Thoracic aorta (tissue), 2 donors: ENCODE results near the gene LRRC8C. TPM values are rescaled to one million over a fixed set of nuclear protein-coding genes. Genes with fewer than 3 reads are reported as not detected.

Experiments
- ATAC-seq: fragments of 150-250 bp; one replicate; pipeline ENCODE4 v1.8.0; 2017; ENCODE audit warnings: low read depth; ENCODE audit not compliant: insufficient number of reproducible peaks, low FRiP score
- DNase-seq: peaks from one replicate; pipeline ENCODE4 v3.0.0-alpha.2; 2020; ENCODE audit warnings: low spot score
- H3K27ac ChIP-seq, 2 donors: fragments of 200-600 bp; sonication (generic); 1 replicate in 1 of 2; 2 replicates in 1 of 2; pipeline ENCODE4 v1.5.1; 2016; ENCODE audit warnings: mild to moderate bottlenecking in 2 of 2, moderate library complexity in 2 of 2
- H3K27me3 ChIP-seq: fragments of 200-600 bp; sonication (generic); replicated peaks from 2 replicates; pipeline ENCODE4 v1.6.0; 2016; ENCODE audit warnings: mild to moderate bottlenecking; ENCODE audit not compliant: insufficient read depth
- H3K36me3 ChIP-seq: fragments of 200-600 bp; sonication (generic); one replicate; pipeline ENCODE4 v1.5.1; 2016
- H3K4me1 ChIP-seq, 2 donors: fragments of 200-600 bp; sonication (generic); 1 replicate in 1 of 2; 2 replicates in 1 of 2; pipeline versions ENCODE4 v1.5.1 to v1.6.0; 2016; ENCODE audit warnings: low read depth in 2 of 2, mild to moderate bottlenecking in 1 of 2; ENCODE audit not compliant: control insufficient read depth in 1 of 2
- H3K4me3 ChIP-seq: fragments of 200-600 bp; sonication (generic); 2 replicates; pipeline ENCODE4 v1.5.1; 2016; ENCODE audit warnings: mild to moderate bottlenecking
- H3K9me3 ChIP-seq: fragments of 200-600 bp; sonication (generic); 2 replicates; pipeline ENCODE4 v1.5.1; 2016
- total RNA-seq, 2 donors: library from RNA; depleted of rRNA; stranded (reverse); fragments of >200 nt; gene quantifications; one replicate each; pipeline versions ENCODE4 v1.1.0 to v1.2.3, GENCODE V29; 2016
- TF ChIP-seq, protein P1 (sequence below): fragments of 200-600 bp; sonication (generic); IDR thresholded peaks from one replicate; pipeline ENCODE4 v1.5.1; 2019; ENCODE audit warnings: antibody characterized with exemption

LRRC8C gene
- total RNA-seq, 2 donors from 2014 or later = 11.6 to 15.2 TPM

GRCh38 chr1:89667691-89668090 is 34.8 kb downstream of the LRRC8C start:
- H3K27me3 ChIP-seq = no peaks in the 10 kb centered on the region
- H3K27ac ChIP-seq = no peak overlapping the region
- H3K4me1 ChIP-seq = peaks cover 19% of the 10 kb centered on the region in 2 donors
- H3K4me3 ChIP-seq = no peak overlapping the region
- DNase-seq (no peak), ATAC-seq (no peak)
- peaks cover 5% of the 10 kb centered on the region for H3K9me3 ChIP-seq
- no peaks in the 10 kb centered on the region for H3K36me3 ChIP-seq
- TF ChIP-seq, protein P1, sequence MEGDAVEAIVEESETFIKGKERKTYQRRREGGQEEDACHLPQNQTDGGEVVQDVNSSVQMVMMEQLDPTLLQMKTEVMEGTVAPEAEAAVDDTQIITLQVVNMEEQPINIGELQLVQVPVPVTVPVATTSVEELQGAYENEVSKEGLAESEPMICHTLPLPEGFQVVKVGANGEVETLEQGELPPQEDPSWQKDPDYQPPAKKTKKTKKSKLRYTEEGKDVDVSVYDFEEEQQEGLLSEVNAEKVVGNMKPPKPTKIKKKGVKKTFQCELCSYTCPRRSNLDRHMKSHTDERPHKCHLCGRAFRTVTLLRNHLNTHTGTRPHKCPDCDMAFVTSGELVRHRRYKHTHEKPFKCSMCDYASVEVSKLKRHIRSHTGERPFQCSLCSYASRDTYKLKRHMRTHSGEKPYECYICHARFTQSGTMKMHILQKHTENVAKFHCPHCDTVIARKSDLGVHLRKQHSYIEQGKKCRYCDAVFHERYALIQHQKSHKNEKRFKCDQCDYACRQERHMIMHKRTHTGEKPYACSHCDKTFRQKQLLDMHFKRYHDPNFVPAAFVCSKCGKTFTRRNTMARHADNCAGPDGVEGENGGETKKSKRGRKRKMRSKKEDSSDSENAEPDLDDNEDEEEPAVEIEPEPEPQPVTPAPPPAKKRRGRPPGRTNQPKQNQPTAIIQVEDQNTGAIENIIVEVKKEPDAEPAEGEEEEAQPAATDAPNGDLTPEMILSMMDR = no peak

DNA sequence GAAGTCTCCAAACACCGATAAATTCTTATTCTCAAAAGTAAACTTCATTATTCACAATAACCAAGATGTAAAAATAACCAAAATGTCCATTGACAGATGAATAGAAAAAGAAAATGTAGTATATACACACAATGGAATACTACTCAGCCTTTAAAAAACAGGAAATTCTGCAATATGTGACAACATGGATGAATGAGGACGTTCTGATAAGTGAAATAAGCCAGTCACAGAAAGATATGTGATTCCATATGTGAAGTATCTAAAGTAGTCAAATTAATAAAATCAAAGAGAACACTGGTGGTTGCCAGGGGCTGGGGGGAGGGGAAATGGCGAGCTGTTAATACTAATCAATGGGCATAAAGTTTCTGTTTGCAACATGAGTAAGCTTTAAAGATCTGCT is 36.0 kb downstream of the LRRC8C start:
- H3K27me3 ChIP-seq = no peaks in the 10 kb centered on the region
- ATAC-seq = no peak
- peaks cover 5% of the 10 kb centered on the region for H3K9me3 ChIP-seq
- no peak overlapping the region for H3K4me3 ChIP-seq
- DNase-seq = no peak
- peaks cover 19% of the 10 kb centered on the region in 2 donors for H3K4me1 ChIP-seq
- no peak overlapping the region for H3K27ac ChIP-seq
- TF ChIP-seq, protein P1 = no peak
- no peaks in the 10 kb centered on the region for H3K36me3 ChIP-seq

- H3K4me3 ChIP-seq = no peak overlapping the region
- H3K27ac ChIP-seq = no peak overlapping the region
- no peak for DNase-seq
- no peaks in the 10 kb centered on the region for H3K9me3 ChIP-seq
- no peaks in the 10 kb centered on the region for H3K27me3 ChIP-seq
- TF ChIP-seq, protein P1 = no peak
- H3K36me3 ChIP-seq = no peaks in the 10 kb centered on the region
- no peak for ATAC-seq
- H3K4me1 ChIP-seq = peaks cover 19% of the 10 kb centered on the region in 2 donors
Observed at GRCh38 chr1:89669441-89669840, 36.5 kb downstream of the LRRC8C start.

- peak overlapping the region; percentile 51 for H3K4me3 ChIP-seq
- DNase-seq (no peak), ATAC-seq (no peak)
- H3K4me1 ChIP-seq = peaks cover 19% of the 10 kb centered on the region in 2 donors
- H3K27ac ChIP-seq = no peak overlapping the region
- H3K9me3 ChIP-seq = no peaks in the 10 kb centered on the region
- TF ChIP-seq, protein P1 = no peak
- no peaks in the 10 kb centered on the region for H3K36me3 ChIP-seq
- no peaks in the 10 kb centered on the region for H3K27me3 ChIP-seq
Observed at GRCh38 chr1:89670163-89670562, 37.2 kb downstream of the LRRC8C start.

DNA sequence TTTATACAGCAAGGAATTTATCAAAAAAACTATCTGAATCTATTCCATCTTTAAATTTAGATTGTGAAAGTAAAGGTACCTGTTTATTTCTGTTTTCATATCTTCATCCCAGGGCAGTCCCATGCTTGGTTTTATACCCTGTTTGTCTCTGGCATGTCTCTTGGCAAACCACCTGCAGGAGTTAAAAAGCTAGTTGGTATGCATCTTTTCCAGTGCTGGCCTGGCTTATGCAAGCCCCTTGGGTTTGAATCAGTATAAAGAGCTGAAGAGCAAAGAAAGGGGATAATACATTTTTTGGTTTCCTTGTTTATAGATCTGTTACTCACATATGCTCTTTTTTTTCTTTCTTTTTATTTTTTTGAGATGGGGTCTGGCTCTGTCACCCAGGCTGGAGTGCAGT is 37.8 kb downstream of the LRRC8C start:
- Histone ChIP-seq H3K36me3 (no peaks in the 10 kb centered on the region), H3K9me3 (no peaks in the 10 kb centered on the region), H3K27me3 (no peaks in the 10 kb centered on the region), H3K4me3 (no peak overlapping the region), H3K27ac (no peak overlapping the region), H3K4me1 (peaks cover 19% of the 10 kb centered on the region in 2 donors)
- DNase-seq (no peak), ATAC-seq (no peak)
- TF ChIP-seq, protein P1 = no peak
